Epithelial cell of proximal tubule (primary cell): ENCODE results near the gene TTLL11. TPM values are rescaled to one million over a fixed set of nuclear protein-coding genes. Genes with fewer than 3 reads are reported as not detected.

ENCODE experiments used
- DNase-seq: peaks from one replicate; pipeline ENCODE4 v3.0.0-alpha.2; 2011; ENCODE audit warnings: low read depth
- H3K4me3 ChIP-seq: 2 replicates; pipeline ENCODE4 v1.5.1; 2011; ENCODE audit warnings: low read depth, mild to moderate bottlenecking, low read length
- CTCF ChIP-seq: conservative IDR thresholded peaks from 2 replicates; pipeline ENCODE4 v1.5.1; 2012; ENCODE audit warnings: low read depth, mild to moderate bottlenecking, low read length
- total RNA-seq: library from RNA; depleted of rRNA; stranded (reverse); fragments of >200 nt; gene quantifications from 2 replicates; pipeline ENCODE4 v1.2.3, GENCODE V29; 2015

Gene TTLL11
- total RNA-seq, 1 donor from 2014 or later: 0.75 TPM

- TF ChIP-seq CTCF: no peak
These were observed 62.8 kb downstream of the TTLL11 start for GRCh38 chr9:122030357-122030756.

GRCh38 chr9:122029898-122030297 is 63.2 kb downstream of the TTLL11 start:
- H3K4me3 ChIP-seq: no peak overlapping the region
- TF ChIP-seq CTCF: no peak
- peak; percentile 12 for DNase-seq

More at GRCh38 chr9:122030357-122030756, 62.8 kb downstream of the TTLL11 start:
- no peak overlapping the region for H3K4me3 ChIP-seq
- no peak for DNase-seq

- no peak for TF ChIP-seq CTCF
- DNase-seq: no peak
- no peak overlapping the region for H3K4me3 ChIP-seq
These were observed 65.0 kb downstream of the TTLL11 start for GRCh38 chr9:122028089-122028488.

- H3K4me3 ChIP-seq: no peak overlapping the region
- DNase-seq: no peak
- no peak for TF ChIP-seq CTCF
These were observed 72.7 kb downstream of the TTLL11 start for GRCh38 chr9:122020398-122020797.

- DNase-seq: no peak
- peak; percentile 39 for TF ChIP-seq CTCF
- no peak overlapping the region for H3K4me3 ChIP-seq
These were observed 76.4 kb downstream of the TTLL11 start for GRCh38 chr9:122016744-122017143.

- DNase-seq: no peak
- H3K4me3 ChIP-seq: no peak overlapping the region
- TF ChIP-seq CTCF: no peak
These were observed 76.8 kb downstream of the TTLL11 start for GRCh38 chr9:122016309-122016708.

- TF ChIP-seq CTCF: no peak
- H3K4me3 ChIP-seq: no peak overlapping the region
- DNase-seq: no peak
These were observed 77.8 kb downstream of the TTLL11 start for GRCh38 chr9:122015170-122015821.
